Measurements from ENCODE around the gene SH3GL3. TPM values are rescaled to one million over a fixed set of nuclear protein-coding genes. Genes with fewer than 3 reads are reported as not detected.
A peak's percentile ranks its signal among the peaks of the same experiment; 100 is the strongest.

SH3GL3 gene
- total and polyA plus RNA-seq, 2 donors, result 2.9 to 8.9 TPM

DNA sequence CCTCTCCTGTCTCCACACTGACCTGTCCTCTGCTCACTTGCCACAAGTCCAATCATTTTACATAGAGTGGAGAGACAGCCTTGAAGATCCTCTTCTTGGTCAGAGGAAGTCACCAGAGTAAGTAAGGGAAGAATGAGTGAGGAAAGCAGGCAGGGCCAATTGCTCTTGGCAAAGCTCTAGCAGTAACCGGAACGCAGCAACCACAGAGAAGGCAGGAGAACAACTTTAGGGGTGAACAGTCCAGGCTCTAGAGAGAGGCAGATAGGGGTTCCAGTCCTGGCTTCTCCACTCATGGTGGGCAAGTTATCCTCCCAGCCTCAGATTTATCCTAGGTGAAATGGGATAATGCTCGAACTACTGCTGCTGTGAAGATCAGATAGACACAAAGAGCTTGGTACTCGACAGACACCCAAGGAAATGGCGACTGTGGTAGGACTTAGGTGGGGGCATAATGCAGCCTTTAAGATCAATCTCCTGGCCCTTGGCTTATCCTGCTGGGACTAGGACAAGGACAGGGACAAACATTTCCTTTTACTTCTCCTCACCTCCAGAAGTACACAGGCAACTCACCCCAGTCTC is 205.6 kb downstream of the SH3GL3 start:
- H3K4me3 ChIP-seq (ENCODE audit: low read depth, low read length), result no peak overlapping the region
- DNase-seq (ENCODE audit: extremely low spot score), result no peak
- 85% methylated on average over 5 of the region's 5 CpGs for WGBS
- no peak overlapping the region for H3K27ac ChIP-seq (ENCODE audit: low read depth)
- H3K4me1 ChIP-seq (ENCODE audit: insufficient read depth), result no peaks in the 10 kb centered on the region
- no peaks in the 10 kb centered on the region for H3K36me3 ChIP-seq (ENCODE audit: insufficient read depth)

GRCh38 chr15:83653288-83653638 is 206.1 kb downstream of the SH3GL3 start:
- H3K4me1 ChIP-seq (ENCODE audit: insufficient read depth), result no peaks in the 10 kb centered on the region
- H3K27ac ChIP-seq (ENCODE audit: low read depth), result no peak overlapping the region
- no peaks in the 10 kb centered on the region for H3K36me3 ChIP-seq (ENCODE audit: insufficient read depth)
- H3K4me3 ChIP-seq (ENCODE audit: low read depth, low read length), result peak overlapping the region; percentile 47
- WGBS, result 39% methylated on average over 18 of the region's 18 CpGs
- no peak for DNase-seq (ENCODE audit: extremely low spot score)

GRCh38 chr15:83653639-83654378 is 206.7 kb downstream of the SH3GL3 start, which contains the start of gene ADAMTSL3:
Gene ADAMTSL3, plus strand, starts transcription at chr15:83654123. Its CDS starts 1,639 bp downstream, at chr15:83655762.
- no peak for DNase-seq (ENCODE audit: extremely low spot score)
- H3K4me1 ChIP-seq (ENCODE audit: insufficient read depth), result no peaks in the 10 kb centered on the region
- no peaks in the 10 kb centered on the region for H3K36me3 ChIP-seq (ENCODE audit: insufficient read depth)
- H3K27ac ChIP-seq (ENCODE audit: low read depth), result no peak within 1 kb of the TSS
- peak within 1 kb of the TSS; percentile 47 for H3K4me3 ChIP-seq (ENCODE audit: low read depth, low read length)
- under 1% methylated on average over 98 of the region's 105 CpGs for WGBS

- WGBS, result 8% methylated on average over 67 of the region's 67 CpGs
- no peak for DNase-seq (ENCODE audit: extremely low spot score)
- Histone ChIP-seq H3K4me1 (ENCODE audit: insufficient read depth) (no peaks in the 10 kb centered on the region), H3K36me3 (ENCODE audit: insufficient read depth) (no peaks in the 10 kb centered on the region), H3K4me3 (ENCODE audit: low read depth, low read length) (peak overlapping the region; percentile 47), H3K27ac (ENCODE audit: low read depth) (no peak overlapping the region)
Observed at GRCh38 chr15:83654379-83655236, 207.5 kb downstream of the SH3GL3 start.

DNA sequence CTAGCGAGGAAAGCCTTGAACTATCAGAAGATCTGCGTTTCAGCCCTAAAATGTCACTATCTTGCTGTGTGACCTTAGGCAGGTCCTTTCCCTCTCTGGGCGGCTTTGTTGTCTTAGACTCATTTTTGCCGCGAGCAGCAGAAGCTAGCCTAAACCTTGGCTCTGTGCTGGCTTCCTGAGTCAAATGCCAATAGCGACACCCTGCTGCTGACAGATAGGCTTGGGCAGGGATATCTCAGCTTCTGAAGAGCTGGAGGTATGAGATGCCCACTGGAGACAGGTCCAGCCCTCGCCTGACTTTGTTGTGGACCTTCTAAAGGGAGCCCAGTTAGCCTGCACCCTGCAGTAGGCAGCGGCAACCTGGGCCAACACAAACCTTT is 208.1 kb downstream of the SH3GL3 start:
- WGBS, result 74% methylated on average over 8 of the region's 8 CpGs
- H3K36me3 ChIP-seq (ENCODE audit: insufficient read depth), result no peaks in the 10 kb centered on the region
- H3K4me3 ChIP-seq (ENCODE audit: low read depth, low read length), result no peak overlapping the region
- DNase-seq (ENCODE audit: extremely low spot score), result no peak
- no peaks in the 10 kb centered on the region for H3K4me1 ChIP-seq (ENCODE audit: insufficient read depth)
- no peak overlapping the region for H3K27ac ChIP-seq (ENCODE audit: low read depth)

GRCh38 chr15:83656192-83656591 is 209.1 kb downstream of the SH3GL3 start:
- DNase-seq (ENCODE audit: extremely low spot score), result no peak
- Histone ChIP-seq H3K27ac (ENCODE audit: low read depth) (no peak overlapping the region), H3K4me3 (ENCODE audit: low read depth, low read length) (no peak overlapping the region), H3K4me1 (ENCODE audit: insufficient read depth) (no peaks in the 10 kb centered on the region), H3K36me3 (ENCODE audit: insufficient read depth) (no peaks in the 10 kb centered on the region)
- 79% methylated on average over 5 of the region's 5 CpGs for WGBS

- no peak overlapping the region for H3K4me3 ChIP-seq (ENCODE audit: low read depth, low read length)
Observed at GRCh38 chr15:83656943-83657528, 209.9 kb downstream of the SH3GL3 start.

GRCh38 chr15:83657549-83657948 is 210.4 kb downstream of the SH3GL3 start:
- 90% methylated on average over 4 of the region's 4 CpGs for WGBS
- Histone ChIP-seq H3K4me1 (ENCODE audit: insufficient read depth) (no peaks in the 10 kb centered on the region), H3K4me3 (ENCODE audit: low read depth, low read length) (no peak overlapping the region), H3K36me3 (ENCODE audit: insufficient read depth) (no peaks in the 10 kb centered on the region), H3K27ac (ENCODE audit: low read depth) (no peak overlapping the region)
- DNase-seq (ENCODE audit: extremely low spot score), result no peak

More at GRCh38 chr15:83656943-83657528, 209.9 kb downstream of the SH3GL3 start:
- DNase-seq (ENCODE audit: extremely low spot score), result no peak
- Histone ChIP-seq H3K36me3 (ENCODE audit: insufficient read depth) (no peaks in the 10 kb centered on the region), H3K4me1 (ENCODE audit: insufficient read depth) (no peaks in the 10 kb centered on the region), H3K27ac (ENCODE audit: low read depth) (no peak overlapping the region)
- 72% methylated on average over 10 of the region's 10 CpGs for WGBS

DNA sequence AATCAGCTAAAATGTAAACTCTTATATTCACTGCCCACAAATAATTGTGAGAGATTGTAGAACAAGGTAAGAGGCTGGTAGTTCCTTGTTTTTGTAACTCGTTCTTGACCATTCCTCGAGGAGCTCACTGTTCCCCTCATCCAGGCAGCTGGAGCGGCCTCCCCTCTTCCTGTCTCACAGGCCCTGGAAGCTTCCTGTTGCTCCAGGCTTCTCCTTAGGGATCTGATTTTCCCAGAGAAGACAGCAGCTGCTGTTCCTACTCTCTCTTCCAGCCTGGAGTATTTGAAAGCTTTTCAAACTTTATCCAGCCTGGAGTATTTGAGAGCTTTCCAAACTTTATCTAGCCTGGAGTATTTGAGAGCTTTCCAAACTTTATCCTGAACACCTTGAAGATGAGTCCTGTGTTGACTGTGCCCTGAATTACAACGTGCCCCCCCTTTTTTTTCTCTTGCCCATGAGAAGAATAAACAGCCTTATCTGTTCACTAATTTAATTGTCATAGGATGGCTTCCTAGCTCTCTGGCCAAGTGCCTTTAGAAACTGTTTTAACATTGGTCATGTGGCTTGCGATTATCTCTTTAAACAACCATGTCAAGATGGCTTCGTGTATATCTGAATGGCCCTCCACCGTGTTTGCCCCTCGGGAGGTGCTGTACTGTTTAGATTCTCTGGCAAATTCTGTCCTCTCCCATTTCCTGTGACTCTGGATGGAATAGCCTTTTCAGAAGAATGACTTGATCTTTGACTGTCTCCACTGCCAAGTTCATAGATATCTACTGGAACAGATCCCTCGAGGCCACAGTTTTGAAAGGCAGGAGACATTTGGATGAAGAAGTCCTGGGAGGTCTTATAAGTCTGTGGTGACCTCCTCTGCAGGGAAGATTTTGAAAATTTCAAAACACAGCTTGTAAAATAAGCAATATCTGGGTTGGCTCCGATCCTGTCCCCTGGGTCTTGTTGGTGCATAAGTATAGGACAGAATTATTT is 211.6 kb downstream of the SH3GL3 start:
- Histone ChIP-seq H3K27ac (ENCODE audit: low read depth) (no peak overlapping the region), H3K4me3 (ENCODE audit: low read depth, low read length) (no peak overlapping the region), H3K36me3 (ENCODE audit: insufficient read depth) (no peaks in the 10 kb centered on the region), H3K4me1 (ENCODE audit: insufficient read depth) (no peaks in the 10 kb centered on the region)
- no peak for DNase-seq (ENCODE audit: extremely low spot score)
- WGBS, result 26% methylated on average over 10 of the region's 10 CpGs

DNA sequence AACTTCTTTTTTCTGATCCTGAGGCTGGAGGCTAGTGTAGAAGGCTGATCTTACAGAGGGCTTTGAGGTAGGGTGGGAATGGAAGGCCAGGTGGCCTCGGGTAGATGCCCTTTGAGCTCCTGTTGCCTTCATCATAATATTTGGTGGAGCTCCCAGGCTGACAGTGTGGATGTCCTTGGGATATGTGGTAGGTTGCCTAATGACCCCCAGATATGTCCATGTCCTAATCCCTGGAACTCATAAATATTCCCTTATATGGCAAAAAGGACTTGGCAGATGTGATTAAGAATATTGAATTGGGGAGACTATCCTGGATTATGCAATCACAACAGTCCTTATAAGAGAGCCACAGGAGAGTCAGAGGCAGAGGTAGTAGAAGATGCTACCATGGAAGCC is 212.3 kb downstream of the SH3GL3 start:
- H3K36me3 ChIP-seq (ENCODE audit: insufficient read depth), result no peaks in the 10 kb centered on the region
- DNase-seq (ENCODE audit: extremely low spot score), result no peak
- no peak overlapping the region for H3K4me3 ChIP-seq (ENCODE audit: low read depth, low read length)
- no peak overlapping the region for H3K27ac ChIP-seq (ENCODE audit: low read depth)
- no peaks in the 10 kb centered on the region for H3K4me1 ChIP-seq (ENCODE audit: insufficient read depth)
- WGBS, result 70% methylated on average over 1 of the region's 1 CpG

DNA sequence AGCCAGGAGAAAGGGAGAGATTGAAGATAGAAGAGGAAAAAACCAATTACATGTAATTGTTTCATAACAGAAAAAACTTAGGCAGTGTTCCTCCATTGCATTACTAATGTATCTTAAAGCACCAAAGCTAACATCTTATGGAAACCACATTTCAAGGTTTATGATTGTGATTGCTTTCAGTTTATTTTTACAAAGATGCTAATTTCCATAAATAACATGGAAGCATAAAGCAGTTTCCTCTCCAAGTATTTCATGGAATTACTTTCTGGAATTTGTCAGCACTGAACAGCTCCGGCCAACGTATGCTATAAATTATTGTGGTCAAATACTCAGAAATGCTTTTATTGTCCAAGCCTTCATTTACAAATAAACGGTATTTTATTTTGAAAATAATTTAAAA is 218.3 kb downstream of the SH3GL3 start:
- no peak for DNase-seq (ENCODE audit: extremely low spot score)
- Histone ChIP-seq H3K4me1 (ENCODE audit: insufficient read depth) (no peaks in the 10 kb centered on the region), H3K4me3 (ENCODE audit: low read depth, low read length) (no peak overlapping the region), H3K36me3 (ENCODE audit: insufficient read depth) (no peaks in the 10 kb centered on the region), H3K27ac (ENCODE audit: low read depth) (no peak overlapping the region)
- WGBS, result 21% methylated on average over 3 of the region's 3 CpGs
